Activated CD8-positive, alpha-beta T cell treated with anti-CD3 and anti-CD28 coated beads, Interleukin-2, amount 10 ng/mL, durations not matched to agents 7 days and 5 days (primary cell): ENCODE measurements around the gene SLC26A11. TPM values are rescaled to one million over a fixed set of nuclear protein-coding genes. Genes with fewer than 3 reads are reported as not detected.
A peak's percentile ranks its signal among the peaks of the same experiment; 100 is the strongest.

ENCODE experiments used
- ATAC-seq: fragments of 150-1000 bp; cut with Tn5 transposase; one replicate; pipeline ENCODE4 v1.10.0; 2021; ENCODE audit warnings: moderate library complexity
- CTCF ChIA-PET: fragments of 350-600 bp; sonication (Branson Sonifier 250); formaldehyde crosslinking; loops from one replicate; lab custom pipeline; 2021; ENCODE audit warnings: antibody characterized with exemption; lab: Charles Lee
- POLR2A ChIA-PET: fragments of 350-600 bp; sonication (Branson Sonifier 250); formaldehyde crosslinking; loops from one replicate; lab custom pipeline; 2021; ENCODE audit warnings: antibody characterized with exemption; lab: Charles Lee
- DNase-seq: peaks from one replicate; pipeline ENCODE4 v3.0.0-alpha.2; 2020
- H3K27ac Mint-ChIP-seq: one replicate; pipeline ENCODE4 v1.8.0; 2021; ENCODE audit warnings: mild to moderate bottlenecking, mixed read lengths
- H3K27me3 Mint-ChIP-seq: one replicate; pipeline ENCODE4 v1.8.0; 2021; ENCODE audit warnings: low read depth, mixed read lengths
- H3K36me3 Mint-ChIP-seq: one replicate; pipeline ENCODE4 v1.8.0; 2021; ENCODE audit warnings: low read depth, mixed read lengths
- H3K4me1 Mint-ChIP-seq: one replicate; pipeline ENCODE4 v1.8.0; 2021; ENCODE audit warnings: low read depth, mixed read lengths
- H3K4me3 Mint-ChIP-seq: one replicate; pipeline ENCODE4 v1.8.0; 2021; ENCODE audit warnings: mild to moderate bottlenecking, mixed read lengths
- H3K9me3 Mint-ChIP-seq: one replicate; pipeline ENCODE4 v1.8.0; 2022; ENCODE audit warnings: mixed read lengths; ENCODE audit not compliant: insufficient read depth
- total RNA-seq, 2 experiments: library from RNA; stranded (reverse); gene quantifications; one replicate each; pipeline ENCODE4 v1.2.3, GENCODE V29; 2021

Gene SLC26A11
- total RNA-seq, 2 experiments from 2014 or later = 1.4 to 1.6 TPM

- Mint-ChIP-seq H3K9me3 (no peaks in the 10 kb centered on the region), H3K36me3 (no peaks in the 10 kb centered on the region), H3K4me3 (no peak overlapping the region), H3K4me1 (peaks cover 6% of the 10 kb centered on the region), H3K27me3 (no peaks in the 10 kb centered on the region), H3K27ac (no peak overlapping the region)
- ChIA-PET CTCF (interaction anchor here (0.8 kb wide), 1 partner anchor 17 kb away, joined by 3 read pairs; no protein-coding TSS in a partner anchor), POLR2A (interaction anchor here (0.9 kb wide), 1 partner anchor 10 kb away, joined by 3 read pairs; no protein-coding TSS in a partner anchor)
- ATAC-seq (no peak), DNase-seq (no peak)
Observed at GRCh38 chr17:80212511-80212910, 7.7 kb upstream of the SLC26A11 start.

DNA sequence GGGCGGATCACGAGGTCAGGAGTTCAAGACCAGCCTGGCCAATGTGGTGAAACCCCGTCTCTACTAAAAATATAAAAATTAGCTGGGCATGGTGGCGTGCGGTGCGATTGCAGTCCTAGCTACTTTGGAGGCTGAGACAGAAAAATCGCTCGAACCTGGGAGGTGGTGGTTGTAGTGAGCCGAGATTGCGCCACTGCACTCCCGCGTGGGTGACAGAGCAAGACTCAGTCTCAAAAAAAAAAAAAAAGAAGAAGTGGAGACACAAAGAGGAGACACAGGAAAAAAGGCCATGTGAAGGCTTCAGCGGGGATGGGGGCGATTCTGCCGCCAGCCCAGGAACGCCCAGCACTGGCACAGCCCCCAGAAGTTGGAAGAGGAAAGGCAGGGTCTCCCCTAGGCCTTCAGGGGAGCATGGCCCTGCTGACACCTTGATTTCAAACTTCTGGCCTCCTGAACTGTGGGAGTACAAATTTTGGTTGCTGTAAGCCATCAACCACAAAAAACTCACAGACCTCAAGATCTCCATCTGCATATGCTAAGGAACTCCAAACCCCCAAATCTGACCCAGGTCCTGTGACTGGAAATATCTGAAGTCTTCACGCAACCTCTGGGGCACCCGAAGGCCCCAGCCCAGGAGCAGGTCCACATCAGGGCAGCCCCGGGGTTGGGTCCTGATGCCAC is 7.1 kb upstream of the SLC26A11 start:
- ChIA-PET CTCF (no interaction called here), POLR2A (interaction anchor here (0.9 kb wide), 1 partner anchor 9 kb away, joined by 3 read pairs; no protein-coding TSS in a partner anchor)
- no peak overlapping the region for H3K27ac Mint-ChIP-seq
- ATAC-seq (no peak), DNase-seq (no peak)
- no peak overlapping the region for H3K4me3 Mint-ChIP-seq
- H3K27me3 Mint-ChIP-seq = no peaks in the 10 kb centered on the region
- H3K9me3 Mint-ChIP-seq = no peaks in the 10 kb centered on the region
- H3K36me3 Mint-ChIP-seq = no peaks in the 10 kb centered on the region
- H3K4me1 Mint-ChIP-seq = peaks cover 6% of the 10 kb centered on the region

- ATAC-seq (no peak), DNase-seq (no peak)
- Mint-ChIP-seq H3K27ac (no peak overlapping the region), H3K4me1 (peaks cover 9% of the 10 kb centered on the region), H3K9me3 (no peaks in the 10 kb centered on the region), H3K36me3 (no peaks in the 10 kb centered on the region), H3K27me3 (no peaks in the 10 kb centered on the region), H3K4me3 (no peak overlapping the region)
- POLR2A ChIA-PET = no interaction called here
- CTCF ChIA-PET = no interaction called here
Observed at GRCh38 chr17:80213643-80213975, 6.6 kb upstream of the SLC26A11 start.

DNA sequence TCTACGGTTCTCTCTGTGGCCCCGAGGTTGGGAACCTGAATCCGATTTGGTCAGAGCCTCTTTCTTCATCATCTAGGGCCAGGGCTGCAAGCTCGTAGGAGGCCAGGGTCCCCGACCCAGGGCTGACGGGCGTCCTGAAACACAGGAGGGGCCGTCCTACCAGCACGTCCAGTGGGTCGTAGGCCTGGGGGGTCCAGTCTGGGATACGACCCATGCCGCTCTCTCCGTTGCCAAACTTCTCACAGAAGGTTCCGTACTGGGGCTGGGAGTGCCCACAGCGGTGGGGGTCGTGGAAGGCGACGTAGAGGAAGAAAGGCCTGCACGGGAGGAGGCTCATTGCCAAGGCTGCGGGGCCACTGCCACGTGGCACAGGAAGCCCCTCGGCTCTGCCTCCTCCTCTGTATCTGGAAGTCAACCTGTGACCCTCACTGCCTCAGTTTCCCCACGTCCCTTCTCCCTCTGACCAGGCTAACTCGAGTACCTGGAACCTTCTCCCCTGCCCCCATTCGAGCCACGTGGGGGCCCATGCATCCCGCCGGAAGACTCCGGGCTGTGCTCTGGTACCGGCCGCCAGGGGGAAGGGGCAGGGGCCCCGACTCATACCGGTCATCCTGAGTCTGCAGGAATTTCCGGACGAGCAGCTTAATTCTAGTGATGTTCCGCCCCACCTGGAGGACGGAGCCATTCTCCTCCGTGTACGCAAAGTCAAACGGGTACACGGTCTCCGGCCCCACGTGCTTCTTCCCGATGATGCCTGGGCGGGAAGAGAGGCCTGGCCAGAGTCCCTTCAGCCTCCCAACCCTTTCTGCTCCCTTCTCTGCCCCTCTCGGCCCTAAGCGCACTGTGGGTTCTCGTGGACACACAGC is 6.0 kb upstream of the SLC26A11 start:
- ATAC-seq (no peak), DNase-seq (no peak)
- H3K9me3 Mint-ChIP-seq = no peaks in the 10 kb centered on the region
- POLR2A ChIA-PET = no interaction called here
- no peak overlapping the region for H3K27ac Mint-ChIP-seq
- CTCF ChIA-PET = no interaction called here
- no peaks in the 10 kb centered on the region for H3K27me3 Mint-ChIP-seq
- H3K4me1 Mint-ChIP-seq = peaks cover 15% of the 10 kb centered on the region
- no peak overlapping the region for H3K4me3 Mint-ChIP-seq
- no peaks in the 10 kb centered on the region for H3K36me3 Mint-ChIP-seq

DNA sequence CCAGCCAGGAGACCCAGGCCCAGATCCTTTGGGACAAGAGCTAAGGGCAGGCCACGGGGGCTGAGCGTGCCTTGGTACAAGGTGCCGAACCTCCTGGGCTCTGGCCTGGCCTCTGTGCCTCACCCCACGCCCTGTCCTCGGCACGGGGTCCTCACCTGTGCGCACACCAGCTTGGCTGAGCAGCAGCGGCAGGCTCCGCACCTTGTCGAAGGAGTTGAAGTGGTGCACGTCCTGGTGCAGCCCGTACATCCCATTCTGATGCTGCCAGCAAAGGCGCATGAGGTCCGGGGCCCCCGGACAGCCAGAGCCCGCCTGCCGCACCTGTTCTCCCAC is 5.4 kb upstream of the SLC26A11 start:
- ChIA-PET CTCF (no interaction called here), POLR2A (no interaction called here)
- no peak overlapping the region for H3K4me3 Mint-ChIP-seq

GRCh38 chr17:80216473-80217456 is 3.5 kb upstream of the SLC26A11 start:
- ChIA-PET POLR2A (interaction anchor here (0.9 kb wide), 1 partner anchor 46 kb away, joined by 3 read pairs; no protein-coding TSS in a partner anchor), CTCF (no interaction called here)
- H3K27ac Mint-ChIP-seq = no peak overlapping the region
- ATAC-seq (no peak), DNase-seq (no peak)
- peaks cover 3% of the 10 kb centered on the region for H3K27me3 Mint-ChIP-seq
- no peaks in the 10 kb centered on the region for H3K9me3 Mint-ChIP-seq
- H3K4me3 Mint-ChIP-seq = no peak overlapping the region
- no peaks in the 10 kb centered on the region for H3K36me3 Mint-ChIP-seq
- H3K4me1 Mint-ChIP-seq = peaks cover 23% of the 10 kb centered on the region

More for the DNA sequence above, 5.4 kb upstream of the SLC26A11 start:
- H3K9me3 Mint-ChIP-seq = no peaks in the 10 kb centered on the region
- H3K36me3 Mint-ChIP-seq = no peaks in the 10 kb centered on the region
- H3K27ac Mint-ChIP-seq = no peak overlapping the region
- no peak for ATAC-seq
- H3K4me1 Mint-ChIP-seq = peaks cover 21% of the 10 kb centered on the region
- no peak for DNase-seq
- no peaks in the 10 kb centered on the region for H3K27me3 Mint-ChIP-seq

DNA sequence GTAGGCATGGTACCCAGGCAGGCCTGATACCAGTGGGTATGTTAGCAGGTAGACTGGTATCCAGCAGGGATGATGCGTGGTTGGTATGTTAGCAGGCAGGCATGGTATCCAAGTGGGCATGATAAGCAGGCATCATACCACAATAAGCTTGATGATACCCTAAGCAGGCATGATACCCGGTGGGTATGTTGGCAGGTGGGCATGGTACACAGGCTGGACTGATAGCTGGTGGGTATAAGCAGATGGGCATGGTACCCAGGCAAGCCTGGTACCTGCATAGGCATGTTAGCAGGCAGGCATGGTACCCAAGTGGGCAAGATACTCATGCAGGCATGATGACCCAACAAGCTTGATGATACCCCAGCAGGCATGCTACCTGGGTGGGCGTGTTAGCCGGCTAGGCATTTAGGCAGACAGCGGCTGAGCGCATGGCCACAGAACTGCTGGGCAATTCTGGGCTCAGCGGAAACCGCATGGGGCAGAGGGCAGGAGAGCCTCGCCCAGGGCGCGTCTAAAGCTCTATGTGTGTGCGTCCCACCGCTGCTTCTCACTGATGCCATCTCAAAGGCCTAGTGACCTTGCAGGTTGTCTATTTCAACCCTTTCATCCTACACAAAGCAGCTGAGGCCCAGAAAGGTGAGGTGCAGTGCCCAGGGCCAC is 2.4 kb upstream of the SLC26A11 start:
- H3K4me1 Mint-ChIP-seq = peaks cover 23% of the 10 kb centered on the region
- no peak overlapping the region for H3K27ac Mint-ChIP-seq
- no peaks in the 10 kb centered on the region for H3K36me3 Mint-ChIP-seq
- POLR2A ChIA-PET = interaction anchor here (0.9 to 1.0 kb wide), 2 partner anchors 45 to 72 kb away, joined by 3 read pairs; no protein-coding TSS in a partner anchor
- H3K4me3 Mint-ChIP-seq = no peak overlapping the region
- H3K27me3 Mint-ChIP-seq = peaks cover 3% of the 10 kb centered on the region
- CTCF ChIA-PET = no interaction called here
- no peak for ATAC-seq
- DNase-seq = no peak
- no peaks in the 10 kb centered on the region for H3K9me3 Mint-ChIP-seq

- Mint-ChIP-seq H3K27me3 (peaks cover 3% of the 10 kb centered on the region), H3K36me3 (no peaks in the 10 kb centered on the region), H3K27ac (no peak overlapping the region), H3K4me3 (peak overlapping the region; percentile 79), H3K4me1 (peaks cover 18% of the 10 kb centered on the region), H3K9me3 (no peaks in the 10 kb centered on the region)
- ChIA-PET POLR2A (interaction anchor here (1.0 to 1.8 kb wide), 2 partner anchors 52 to 72 kb away, joined by 3 to 5 read pairs; no protein-coding TSS in a partner anchor), CTCF (no interaction called here)
- DNase-seq = no peak
- no peak for ATAC-seq
Observed at GRCh38 chr17:80218391-80218790, 1.8 kb upstream of the SLC26A11 start.

- Mint-ChIP-seq H3K36me3 (no peaks in the 10 kb centered on the region), H3K27me3 (peaks cover 3% of the 10 kb centered on the region), H3K4me1 (peaks cover 17% of the 10 kb centered on the region), H3K27ac (peak overlapping the region; percentile 81), H3K9me3 (no peaks in the 10 kb centered on the region), H3K4me3 (peak overlapping the region; percentile 79)
- POLR2A ChIA-PET = interaction anchor here (0.6 to 1.9 kb wide), 8 partner anchors 11 to 235 kb away, joined by 3 to 6 read pairs (median 4); partner anchors contain the start of gene GAA
- CTCF ChIA-PET = no interaction called here
- ATAC-seq (peak; percentile 87), DNase-seq (peak; percentile 92)
Observed at GRCh38 chr17:80219013-80219762, 1.0 kb upstream of the SLC26A11 start.

DNA sequence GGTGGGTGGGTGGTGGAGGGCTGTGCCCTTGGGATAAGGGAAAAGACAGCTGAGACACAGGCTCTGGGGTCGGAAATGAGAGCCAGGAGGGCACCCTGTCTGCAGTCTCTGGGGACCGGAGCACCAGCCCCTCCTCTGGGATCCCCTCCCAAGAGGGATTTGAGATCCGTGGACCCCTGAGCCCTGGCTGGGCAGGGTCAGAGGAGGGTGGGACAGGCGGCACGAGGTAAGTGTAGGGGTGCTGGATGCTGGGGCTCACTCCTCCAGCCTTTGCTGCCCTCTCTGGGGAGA is 519 bp upstream of the SLC26A11 start:
- Mint-ChIP-seq H3K27me3 (peaks cover 3% of the 10 kb centered on the region), H3K4me1 (peaks cover 17% of the 10 kb centered on the region), H3K4me3 (peak overlapping the region; percentile 79), H3K36me3 (no peaks in the 10 kb centered on the region), H3K9me3 (no peaks in the 10 kb centered on the region), H3K27ac (peak overlapping the region; percentile 81)
- ChIA-PET POLR2A (interaction anchor here (0.7 to 1.9 kb wide), 6 partner anchors 10 to 235 kb away, joined by 3 to 6 read pairs (median 4); partner anchors contain the start of gene GAA), CTCF (no interaction called here)
- no peak for DNase-seq
- ATAC-seq = peak; percentile 45
